Calu3 (cell line): ENCODE measurements around the gene WLS. TPM values are rescaled to one million over a fixed set of nuclear protein-coding genes. Genes with fewer than 3 reads are reported as not detected.

Experiments used
- BruUV-seq: library from RNA; stranded (reverse); fragments of 400-500 nt; replicated peaks from 2 replicates; lab custom pipeline; 2021; lab: Mats Ljungman, UMichigan
- CTCF ChIA-PET: fragments of 300-600 bp; sonication (Branson Sonifier 250); formaldehyde crosslinking; loops from one replicate; lab custom pipeline; 2022; ENCODE audit warnings: antibody characterized with exemption; lab: Charles Lee
- DNase-seq: peaks from one replicate; pipeline ENCODE4 v3.0.0; 2022
- H3K27ac Mint-ChIP-seq: one replicate; pipeline ENCODE4 v1.8.0; 2022; ENCODE audit warnings: mixed read lengths; ENCODE audit not compliant: unreplicated experiment
- H3K27me3 Mint-ChIP-seq: one replicate; pipeline ENCODE4 v1.8.0; 2022; ENCODE audit warnings: mixed read lengths; ENCODE audit not compliant: unreplicated experiment
- H3K36me3 Mint-ChIP-seq: one replicate; pipeline ENCODE4 v1.8.0; 2022; ENCODE audit warnings: mild to moderate bottlenecking, moderate library complexity, mixed read lengths; ENCODE audit not compliant: insufficient read depth, unreplicated experiment
- H3K4me1 Mint-ChIP-seq: one replicate; pipeline ENCODE4 v1.8.0; 2022; ENCODE audit warnings: mild to moderate bottlenecking, low read depth, mixed read lengths; ENCODE audit not compliant: unreplicated experiment
- H3K4me3 Mint-ChIP-seq: one replicate; pipeline ENCODE4 v1.8.0; 2022; ENCODE audit warnings: mild to moderate bottlenecking, low read depth, moderate library complexity, mixed read lengths; ENCODE audit not compliant: unreplicated experiment
- H3K9me3 Mint-ChIP-seq: one replicate; pipeline ENCODE4 v1.8.0; 2022; ENCODE audit warnings: low read depth, mixed read lengths; ENCODE audit not compliant: unreplicated experiment
- intact Hi-C: fragments of 100-400 bp; cut with micrococcal nuclease; formaldehyde crosslinking; loops from one replicate; pipeline ENCODE4 v1.10.0; 2022; ENCODE audit not compliant: unreplicated experiment
- total RNA-seq: library from RNA; stranded (reverse); gene quantifications from 2 replicates; pipeline ENCODE4 v1.2.3, GENCODE V29; 2022
- TF ChIP-seq, protein P1 (sequence below): fragments of 200-600 bp; IDR thresholded peaks from one replicate; pipeline ENCODE4 v1.8.0; 2022; ENCODE audit warnings: antibody characterized with exemption; ENCODE audit not compliant: unreplicated experiment

Gene WLS
- total RNA-seq, 1 experiment from 2014 or later: 50.9 TPM

DNA sequence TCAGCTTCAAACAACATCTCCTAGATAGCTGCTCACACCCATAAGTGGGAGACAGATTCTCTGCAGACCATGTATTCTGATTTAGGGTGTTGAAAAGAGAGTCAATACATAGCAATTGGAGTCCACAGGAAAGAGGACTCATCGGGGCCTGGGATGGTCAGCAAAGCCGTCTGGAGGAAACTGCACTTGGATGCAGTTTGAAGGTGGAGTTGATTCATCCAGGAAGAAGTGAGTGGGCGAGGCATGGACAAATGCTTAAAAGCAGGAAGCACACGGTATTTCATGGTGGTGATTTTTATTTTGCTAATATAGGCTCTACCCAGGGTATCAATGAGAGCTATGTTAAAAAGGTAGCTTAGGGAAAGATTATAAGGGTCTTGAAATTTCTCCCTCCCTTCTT is 145.1 kb downstream of the WLS start:
- Mint-ChIP-seq H3K4me1 (no peaks in the 10 kb centered on the region), H3K27ac (no peak overlapping the region), H3K4me3 (no peak overlapping the region), H3K9me3 (peaks cover 3% of the 10 kb centered on the region), H3K27me3 (peaks cover under 1% of the 10 kb centered on the region), H3K36me3 (no peaks in the 10 kb centered on the region)
- no peak for DNase-seq
- intact Hi-C loops: no loop called here
- TF ChIP-seq, protein P1, sequence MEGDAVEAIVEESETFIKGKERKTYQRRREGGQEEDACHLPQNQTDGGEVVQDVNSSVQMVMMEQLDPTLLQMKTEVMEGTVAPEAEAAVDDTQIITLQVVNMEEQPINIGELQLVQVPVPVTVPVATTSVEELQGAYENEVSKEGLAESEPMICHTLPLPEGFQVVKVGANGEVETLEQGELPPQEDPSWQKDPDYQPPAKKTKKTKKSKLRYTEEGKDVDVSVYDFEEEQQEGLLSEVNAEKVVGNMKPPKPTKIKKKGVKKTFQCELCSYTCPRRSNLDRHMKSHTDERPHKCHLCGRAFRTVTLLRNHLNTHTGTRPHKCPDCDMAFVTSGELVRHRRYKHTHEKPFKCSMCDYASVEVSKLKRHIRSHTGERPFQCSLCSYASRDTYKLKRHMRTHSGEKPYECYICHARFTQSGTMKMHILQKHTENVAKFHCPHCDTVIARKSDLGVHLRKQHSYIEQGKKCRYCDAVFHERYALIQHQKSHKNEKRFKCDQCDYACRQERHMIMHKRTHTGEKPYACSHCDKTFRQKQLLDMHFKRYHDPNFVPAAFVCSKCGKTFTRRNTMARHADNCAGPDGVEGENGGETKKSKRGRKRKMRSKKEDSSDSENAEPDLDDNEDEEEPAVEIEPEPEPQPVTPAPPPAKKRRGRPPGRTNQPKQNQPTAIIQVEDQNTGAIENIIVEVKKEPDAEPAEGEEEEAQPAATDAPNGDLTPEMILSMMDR: no peak
- BruUV-seq: no TSS peak
- CTCF ChIA-PET: no interaction called here

GRCh38 chr1:68085752-68086151 is 146.6 kb downstream of the WLS start:
- no peaks in the 10 kb centered on the region for H3K27me3 Mint-ChIP-seq
- H3K27ac Mint-ChIP-seq: no peak overlapping the region
- CTCF ChIA-PET: no interaction called here
- no peaks in the 10 kb centered on the region for H3K36me3 Mint-ChIP-seq
- TF ChIP-seq, protein P1: no peak
- BruUV-seq: no TSS peak
- no peak for DNase-seq
- H3K4me1 Mint-ChIP-seq: no peaks in the 10 kb centered on the region
- H3K4me3 Mint-ChIP-seq: no peak overlapping the region
- intact Hi-C loops: no loop called here
- H3K9me3 Mint-ChIP-seq: no peaks in the 10 kb centered on the region

- Mint-ChIP-seq H3K27ac (no peak overlapping the region), H3K4me1 (no peaks in the 10 kb centered on the region), H3K4me3 (no peak overlapping the region), H3K27me3 (no peaks in the 10 kb centered on the region), H3K36me3 (no peaks in the 10 kb centered on the region), H3K9me3 (no peaks in the 10 kb centered on the region)
- intact Hi-C loops: no loop called here
- CTCF ChIA-PET: no interaction called here
- TF ChIP-seq, protein P1: no peak
- BruUV-seq: no TSS peak
- no peak for DNase-seq
Measured at GRCh38 chr1:68083686-68084085, 148.6 kb downstream of the WLS start.

DNA sequence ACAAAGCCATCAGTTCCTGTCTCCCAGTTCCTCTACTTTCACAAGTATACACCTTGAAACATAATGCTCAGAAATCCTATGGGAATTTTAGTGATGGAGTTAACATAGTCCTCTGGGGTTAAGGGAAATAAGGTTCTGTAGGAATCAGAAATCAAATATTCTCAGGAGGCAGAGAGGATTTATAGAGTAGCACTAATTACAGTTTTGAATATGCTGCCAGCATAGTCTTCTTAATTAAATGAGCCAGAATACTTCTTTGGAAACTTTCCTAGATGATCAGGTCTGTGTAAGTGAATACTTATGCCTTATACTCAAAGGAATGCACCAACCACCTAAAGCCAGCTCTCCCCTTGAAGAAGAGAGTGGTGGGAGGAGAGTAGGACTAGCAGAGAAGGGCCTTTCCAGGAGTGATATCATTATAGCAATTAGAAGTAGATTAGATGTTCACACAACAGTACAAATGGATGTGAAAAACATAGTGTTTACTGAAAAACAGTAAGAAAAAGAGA is 150.5 kb downstream of the WLS start:
- no TSS peak for BruUV-seq
- CTCF ChIA-PET: interaction anchor here (0.6 kb wide), 1 partner anchor 554 kb away, joined by 3 read pairs; no protein-coding TSS in a partner anchor

More for the DNA sequence above, 150.5 kb downstream of the WLS start:
- Mint-ChIP-seq H3K27ac (no peak overlapping the region), H3K27me3 (no peaks in the 10 kb centered on the region), H3K4me1 (no peaks in the 10 kb centered on the region), H3K9me3 (no peaks in the 10 kb centered on the region), H3K4me3 (no peak overlapping the region), H3K36me3 (no peaks in the 10 kb centered on the region)
- TF ChIP-seq, protein P1: no peak
- no peak for DNase-seq
- intact Hi-C loops: no loop called here
